GM19324 (cell line): ENCODE measurements around the gene METAP1.
"Not testable (repeated sequence)": the region's sequence is repeated elsewhere in the genome, so short reads cannot be mapped to it uniquely, and the experiment has no call there.

Source experiments
- ATAC-seq: cut with Tn5 transposase; IDR thresholded peaks from one replicate; pipeline ENCODE4 v1.9.1; 2021; ENCODE audit warnings: mild to moderate bottlenecking, moderate library complexity; ENCODE audit not compliant: unreplicated experiment, low FRiP score

The METAP1 gene

GRCh38 chr4:98996056-98996764, 689 bp downstream of the METAP1 start:
- ATAC-seq, result no peak

- ATAC-seq, result no peak
Observed at GRCh38 chr4:98996765-98997068, 1.2 kb downstream of the METAP1 start.

- no peak for ATAC-seq
Observed at GRCh38 chr4:98997166-98997565, 1.6 kb downstream of the METAP1 start.

DNA sequence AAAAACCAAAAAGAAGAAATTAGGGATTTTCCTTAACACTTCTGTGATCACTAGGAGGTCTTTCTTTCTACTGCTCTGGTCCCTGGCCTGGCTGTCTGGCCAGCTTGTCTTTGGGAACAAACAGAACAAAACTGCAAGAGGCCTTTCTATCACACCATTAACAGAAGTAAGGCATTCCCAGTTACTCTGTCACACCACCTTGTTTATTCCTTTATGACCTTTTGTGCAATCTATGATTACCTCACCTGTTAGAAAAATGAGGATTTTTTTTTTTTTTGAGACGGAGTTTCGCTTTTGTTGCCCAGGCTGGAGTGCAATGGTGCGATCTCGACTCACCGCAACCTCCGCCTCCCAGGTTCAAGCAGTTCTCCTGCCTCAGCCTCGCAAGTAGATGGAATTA, 3.0 kb downstream of the METAP1 start:
- no peak for ATAC-seq

- no peak for ATAC-seq
Observed at GRCh38 chr4:99002279-99002678, 6.8 kb downstream of the METAP1 start.

GRCh38 chr4:99008051-99008450, 12.5 kb downstream of the METAP1 start:
- ATAC-seq, result no peak

DNA sequence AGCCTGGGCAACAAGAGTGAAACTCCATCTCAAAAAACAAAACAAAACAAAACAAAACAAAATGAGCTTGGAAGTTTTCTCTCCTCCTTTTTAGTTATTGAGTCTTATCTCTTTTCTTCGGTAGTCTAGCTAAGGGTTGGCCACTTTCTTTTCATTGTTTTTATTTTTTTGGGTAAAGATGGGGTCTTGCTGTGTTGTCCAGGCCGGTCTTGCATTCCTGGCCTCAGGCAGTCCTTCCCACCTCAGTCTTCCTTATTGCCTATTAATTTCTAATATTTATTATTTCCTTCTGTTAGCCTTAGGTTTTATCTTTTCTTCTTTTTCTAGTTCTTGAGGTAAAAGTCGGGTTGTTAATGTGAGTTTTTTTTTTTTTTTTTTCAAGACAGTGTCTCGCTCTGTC, 16.4 kb downstream of the METAP1 start:
- no peak for ATAC-seq

- ATAC-seq, result no peak
Observed at GRCh38 chr4:99013402-99013843, 17.9 kb downstream of the METAP1 start.

DNA sequence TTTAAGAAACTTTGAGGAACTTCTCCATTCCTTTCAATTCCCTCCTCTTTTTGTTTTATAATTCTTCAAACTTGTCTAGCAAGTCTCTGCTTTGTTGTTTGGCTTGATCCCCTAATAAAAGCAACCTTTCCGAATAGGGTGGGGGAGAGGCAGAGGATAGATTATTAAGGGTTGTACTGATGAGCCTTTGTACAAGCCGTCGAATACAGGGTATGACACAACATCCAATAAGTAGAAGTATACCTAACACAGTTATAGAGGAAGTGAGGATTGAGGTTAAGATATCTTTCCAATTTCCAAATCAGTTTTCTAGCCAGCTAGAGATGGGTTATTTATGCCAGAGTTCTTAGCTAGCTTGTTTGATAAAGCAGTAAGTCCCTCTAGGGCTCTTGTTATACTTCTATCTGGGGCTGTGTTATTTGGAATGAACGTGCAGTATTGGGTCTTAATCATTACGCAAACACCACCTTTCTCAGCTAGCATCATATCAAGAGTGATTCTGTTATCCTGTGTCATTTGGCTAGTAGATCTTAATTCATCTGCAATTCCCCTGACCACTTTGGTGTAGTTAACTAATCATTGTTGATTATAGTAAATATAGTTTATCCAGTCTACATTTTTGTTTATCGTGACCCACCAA, 18.5 kb downstream of the METAP1 start:
- ATAC-seq, result no peak

DNA sequence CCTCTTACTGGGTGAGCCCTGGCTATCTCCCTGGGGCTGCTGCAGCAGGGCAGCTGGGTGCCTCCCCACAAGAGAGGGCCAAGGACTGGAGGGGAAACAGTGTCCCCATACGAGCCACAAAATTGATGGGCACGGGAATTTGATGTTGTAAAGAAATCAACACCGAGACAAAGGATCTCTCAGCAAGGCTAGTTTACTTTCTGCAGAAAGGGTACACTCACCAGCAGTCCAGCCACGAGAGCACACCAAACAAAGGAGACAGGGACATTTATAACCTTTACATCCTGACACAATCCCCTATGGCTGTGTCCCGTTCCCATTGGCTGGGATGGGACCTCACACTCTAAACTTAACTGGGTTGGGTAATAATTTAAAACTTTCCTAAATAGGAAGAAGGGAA, 25.9 kb downstream of the METAP1 start:
- no peak for ATAC-seq

DNA sequence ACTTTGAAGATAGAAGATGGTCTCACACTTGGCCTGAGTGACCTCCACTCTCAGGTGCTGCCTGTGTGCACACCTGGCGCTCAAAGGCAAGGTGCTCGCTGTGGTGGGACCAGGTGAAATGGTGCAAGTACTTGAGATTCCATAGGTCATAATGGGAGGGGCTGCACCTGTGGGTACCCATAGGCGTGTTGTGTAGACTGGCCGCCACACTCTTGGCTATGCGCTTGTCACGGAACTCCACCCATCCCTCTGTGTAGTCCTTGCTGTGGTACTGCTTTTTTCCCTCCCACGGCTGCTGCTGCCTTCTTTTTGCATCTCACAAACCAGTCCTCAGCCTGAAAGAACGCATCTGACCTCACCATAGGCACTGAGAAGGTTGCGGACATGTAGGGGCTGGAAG, 27.0 kb downstream of the METAP1 start:
- no peak for ATAC-seq

DNA sequence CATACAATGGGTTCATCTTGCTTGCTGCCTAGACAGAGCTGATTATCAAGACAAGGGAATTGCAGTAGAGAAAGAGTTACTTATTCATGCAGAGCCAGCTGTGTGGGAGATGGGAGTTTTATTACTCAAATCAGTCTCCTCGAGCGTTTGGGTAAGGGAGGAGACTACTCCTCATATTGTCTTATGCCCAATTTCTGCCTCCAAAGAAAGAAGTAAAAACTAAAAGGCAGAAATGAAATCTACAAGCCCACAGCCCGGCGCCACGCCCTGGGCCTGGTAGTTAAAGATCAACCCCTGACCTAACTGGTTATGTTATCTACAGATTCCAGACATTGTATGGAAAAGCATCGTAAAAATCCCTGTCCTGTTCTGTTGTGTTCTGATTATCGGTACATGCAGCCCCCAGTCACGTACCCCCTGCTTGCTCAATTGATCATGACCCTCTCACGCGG, 28.3 kb downstream of the METAP1 start:
- not testable (repeated sequence) for ATAC-seq

GRCh38 chr4:99024481-99025275, 29.2 kb downstream of the METAP1 start:
- no peak for ATAC-seq

GRCh38 chr4:99025506-99025905, 30.0 kb downstream of the METAP1 start:
- ATAC-seq, result no peak

- ATAC-seq, result no peak
Observed at GRCh38 chr4:99027304-99027703, 31.8 kb downstream of the METAP1 start.

DNA sequence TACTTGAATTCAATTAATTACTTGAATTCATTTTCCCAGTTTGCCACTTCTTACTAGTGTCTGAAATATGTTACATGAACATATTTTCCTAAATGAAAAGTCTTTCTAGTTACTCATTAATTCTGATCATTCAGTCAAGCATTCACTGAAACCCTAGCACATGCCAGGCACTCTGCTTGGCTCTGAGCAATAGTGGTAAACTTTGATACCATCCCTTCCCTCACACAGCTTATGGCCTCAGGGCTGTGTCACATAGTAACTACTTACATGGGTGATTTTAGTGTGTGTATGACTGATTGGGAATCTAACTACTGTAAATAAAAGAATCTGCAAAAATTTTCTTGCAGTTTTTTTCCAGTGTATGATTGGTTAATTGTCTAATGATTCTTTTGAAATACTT, 32.7 kb downstream of the METAP1 start:
- no peak for ATAC-seq

- peak; percentile 36 for ATAC-seq
Observed at GRCh38 chr4:99029018-99029735, 33.7 kb downstream of the METAP1 start.

GRCh38 chr4:99029852-99030251, 34.3 kb downstream of the METAP1 start:
- no peak for ATAC-seq

- ATAC-seq, result no peak
Observed at GRCh38 chr4:99033956-99034355, 38.4 kb downstream of the METAP1 start.

DNA sequence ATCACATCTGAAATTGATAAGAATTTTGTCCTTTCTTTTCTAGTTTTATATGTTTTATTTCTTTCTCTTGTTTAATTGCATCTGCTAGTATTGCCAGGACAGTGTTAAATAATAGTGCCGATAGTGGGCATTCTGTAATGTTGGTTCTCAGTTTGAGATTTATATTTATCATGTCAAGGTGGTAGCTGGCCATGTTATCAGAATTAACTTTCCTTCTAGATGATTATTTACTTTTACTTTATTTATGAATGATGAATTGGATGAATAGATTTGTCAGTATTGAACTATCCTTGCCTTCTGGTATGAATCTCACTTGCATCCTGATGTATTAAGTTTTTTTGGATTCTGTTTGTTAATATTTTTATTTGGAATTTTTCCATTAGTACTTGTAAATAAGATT, 42.7 kb downstream of the METAP1 start:
- ATAC-seq, result no peak

- no peak for ATAC-seq
Observed at GRCh38 chr4:99043346-99043745, 47.8 kb downstream of the METAP1 start.
